MCF 10A (cell line): ENCODE results near the gene RASGEF1B. TPM values are rescaled to one million over a fixed set of nuclear protein-coding genes. Genes with fewer than 3 reads are reported as not detected.

Source experiments
- BruUV-seq: library from RNA; stranded (reverse); fragments of 400-500 nt; replicated peaks from 2 replicates; lab custom pipeline; 2021; lab: Mats Ljungman, UMichigan
- CTCF ChIA-PET: fragments of 300-600 bp; sonication (Branson Sonifier 250); formaldehyde crosslinking; extraction: SDS; loops from one replicate; lab custom pipeline; 2021; ENCODE audit warnings: antibody characterized with exemption, inconsistent platforms; lab: Yijun Ruan, JAX
- POLR2A ChIA-PET: fragments of 300-600, 350-650 bp; sonication (Branson Sonifier 250); formaldehyde crosslinking; extraction: SDS; loops from one replicate; lab custom pipeline; 2020; ENCODE audit warnings: antibody characterized with exemption, inconsistent platforms; lab: Yijun Ruan, JAX
- DNase-seq: peaks from one replicate; pipeline ENCODE4 v3.0.0-alpha.2; 2018; ENCODE audit not compliant: unreplicated experiment
- H3K27ac Mint-ChIP-seq: one replicate; pipeline ENCODE4 v1.8.0; 2022; ENCODE audit warnings: mild to moderate bottlenecking, low read depth, mixed read lengths; ENCODE audit not compliant: unreplicated experiment
- H3K27me3 Mint-ChIP-seq: one replicate; pipeline ENCODE4 v1.8.0; 2022; ENCODE audit warnings: mixed read lengths; ENCODE audit not compliant: insufficient read depth, unreplicated experiment
- H3K36me3 Mint-ChIP-seq: one replicate; pipeline ENCODE4 v1.8.0; 2022; ENCODE audit warnings: mild to moderate bottlenecking, moderate library complexity, mixed read lengths; ENCODE audit not compliant: insufficient read depth, unreplicated experiment
- H3K4me1 Mint-ChIP-seq: one replicate; pipeline ENCODE4 v1.8.0; 2022; ENCODE audit warnings: mixed read lengths; ENCODE audit not compliant: insufficient read depth, unreplicated experiment
- H3K4me3 Mint-ChIP-seq: one replicate; pipeline ENCODE4 v1.8.0; 2022; ENCODE audit warnings: mild to moderate bottlenecking, moderate library complexity, mixed read lengths; ENCODE audit not compliant: unreplicated experiment
- H3K9me3 Mint-ChIP-seq: one replicate; pipeline ENCODE4 v1.8.0; 2022; ENCODE audit warnings: mixed read lengths; ENCODE audit not compliant: unreplicated experiment
- CTCF ChIP-seq: fragments of 200-600 bp; IDR thresholded peaks from one replicate; pipeline ENCODE4 v1.8.0; 2022; ENCODE audit warnings: antibody characterized with exemption, mild to moderate bottlenecking; ENCODE audit not compliant: unreplicated experiment
- intact Hi-C: fragments of 100-400 bp; cut with micrococcal nuclease; formaldehyde crosslinking; loops from 2 replicates; pipeline ENCODE4 v1.14.1; 2022
- total RNA-seq: library from RNA; stranded (reverse); gene quantifications from 2 replicates; pipeline ENCODE4 v1.2.3, GENCODE V29; 2022

The RASGEF1B gene
- total RNA-seq, 1 experiment from 2014 or later, result 5.4 TPM

GRCh38 chr4:81405900-81406401 lies 65.8 kb downstream of the RASGEF1B start:
- ChIA-PET CTCF (interaction anchor here (0.6 to 1.9 kb wide), 31 partner anchors 10 to 863 kb away, joined by 3 to 29 read pairs (median 4); partner anchors contain the start of gene RASGEF1B), POLR2A (no interaction called here)
- peak; percentile 92 for DNase-seq
- no peak overlapping the region for H3K27ac Mint-ChIP-seq
- H3K4me3 Mint-ChIP-seq, result no peak overlapping the region
- no peaks in the 10 kb centered on the region for H3K36me3 Mint-ChIP-seq
- peaks cover 11% of the 10 kb centered on the region for H3K27me3 Mint-ChIP-seq
- TF ChIP-seq CTCF, result peak; percentile 68
- H3K4me1 Mint-ChIP-seq, result peaks cover 11% of the 10 kb centered on the region
- BruUV-seq, result no TSS peak
- intact Hi-C loops, result loop anchor here (1.0 to 5.0 kb wide), 7 partner anchors 61 to 954 kb away; no protein-coding TSS in a partner anchor
- no peaks in the 10 kb centered on the region for H3K9me3 Mint-ChIP-seq

GRCh38 chr4:81404741-81405140 lies 67.0 kb downstream of the RASGEF1B start:
- peaks cover 11% of the 10 kb centered on the region for H3K4me1 Mint-ChIP-seq
- ChIA-PET CTCF (interaction anchor here (0.9 to 1.3 kb wide), 4 partner anchors 32 to 864 kb away, joined by 3 to 10 read pairs (median 5); no protein-coding TSS in a partner anchor), POLR2A (interaction anchor here (0.6 to 0.7 kb wide), 3 partner anchors 15 to 871 kb away, joined by 3 to 4 read pairs (median 3); no protein-coding TSS in a partner anchor)
- no peaks in the 10 kb centered on the region for H3K36me3 Mint-ChIP-seq
- H3K27me3 Mint-ChIP-seq, result peaks cover 11% of the 10 kb centered on the region
- intact Hi-C loops, result loop anchor here (1.0 to 5.0 kb wide), 2 partner anchors 513 to 956 kb away; no protein-coding TSS in a partner anchor
- H3K9me3 Mint-ChIP-seq, result no peaks in the 10 kb centered on the region
- no peak for DNase-seq
- no peak overlapping the region for H3K4me3 Mint-ChIP-seq
- no peak overlapping the region for H3K27ac Mint-ChIP-seq
- no TSS peak for BruUV-seq
- no peak for TF ChIP-seq CTCF

- H3K9me3 Mint-ChIP-seq, result no peaks in the 10 kb centered on the region
- DNase-seq, result peak; percentile 15
- intact Hi-C loops, result no loop called here
- no peak for TF ChIP-seq CTCF
- POLR2A ChIA-PET, result interaction anchor here (0.6 to 0.7 kb wide), 2 partner anchors 14 to 870 kb away, joined by 3 to 4 read pairs; no protein-coding TSS in a partner anchor
- peaks cover 11% of the 10 kb centered on the region for H3K4me1 Mint-ChIP-seq
- CTCF ChIA-PET, result interaction anchor here (0.9 to 1.3 kb wide), 2 partner anchors 33 to 865 kb away, joined by 3 to 10 read pairs; no protein-coding TSS in a partner anchor
- peaks cover 11% of the 10 kb centered on the region for H3K27me3 Mint-ChIP-seq
- no TSS peak for BruUV-seq
- H3K27ac Mint-ChIP-seq, result no peak overlapping the region
- H3K36me3 Mint-ChIP-seq, result no peaks in the 10 kb centered on the region
- H3K4me3 Mint-ChIP-seq, result no peak overlapping the region
Measured at GRCh38 chr4:81404294-81404693, 67.4 kb downstream of the RASGEF1B start.

GRCh38 chr4:81399306-81400086 lies 72.2 kb downstream of the RASGEF1B start:
- ChIA-PET POLR2A (no interaction called here), CTCF (interaction anchor here (0.5 to 2.4 kb wide), 9 partner anchors 48 to 1301 kb away, joined by 3 to 12 read pairs (median 5); no protein-coding TSS in a partner anchor)
- no peak for TF ChIP-seq CTCF
- Mint-ChIP-seq H3K9me3 (no peaks in the 10 kb centered on the region), H3K4me3 (no peak overlapping the region), H3K27ac (no peak overlapping the region), H3K27me3 (peaks cover 11% of the 10 kb centered on the region), H3K4me1 (no peaks in the 10 kb centered on the region), H3K36me3 (no peaks in the 10 kb centered on the region)
- intact Hi-C loops, result no loop called here
- DNase-seq, result no peak
- BruUV-seq, result no TSS peak
